ENCODE results near the gene RHOXF1.
"Not testable (repeated sequence)": the region's sequence is repeated elsewhere in the genome, so short reads cannot be mapped to it uniquely, and the experiment has no call there.

The RHOXF1 gene

DNA sequence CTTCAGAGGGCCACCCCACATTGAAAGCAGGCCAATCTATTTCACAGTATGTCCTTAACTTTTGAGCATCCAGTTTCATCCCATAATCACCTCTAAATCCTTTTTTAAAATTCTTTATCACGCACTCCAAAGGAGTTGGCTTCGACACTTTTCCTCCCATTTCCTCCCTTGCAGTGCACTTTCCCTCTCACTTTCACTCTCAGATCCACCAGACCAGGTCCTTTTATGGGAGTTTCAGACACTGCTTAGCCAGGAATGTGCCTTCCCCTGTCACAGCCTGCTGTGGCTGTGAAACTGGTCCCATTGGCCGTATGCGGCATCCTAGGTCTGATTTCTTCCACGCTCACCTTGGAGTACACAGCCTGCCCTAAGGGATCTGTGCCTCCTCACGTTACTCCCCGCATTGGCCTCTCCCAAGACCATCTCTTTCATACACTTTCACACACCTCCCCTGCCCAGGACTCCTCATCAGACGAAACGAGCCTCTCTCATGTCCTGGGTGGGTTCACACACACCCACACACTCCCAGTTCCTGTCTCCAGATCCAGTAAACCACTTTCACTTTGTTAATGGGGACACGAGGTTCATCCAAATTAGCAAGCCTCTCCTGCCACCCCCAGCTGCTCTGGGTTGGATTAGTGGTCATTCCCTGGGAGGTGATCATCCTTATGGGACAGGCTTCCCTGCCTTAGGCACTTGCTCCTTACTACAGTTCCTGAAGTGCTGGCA is 28.3 kb downstream of the RHOXF1 start:
- H3K27me3 ChIP-seq (replicated peaks; ENCODE audit: control insufficient read depth, insufficient read depth, low read length), result no peaks in the 10 kb centered on the region
- no peak overlapping the region for H3K4me3 ChIP-seq (replicated peaks; ENCODE audit: low read depth, low read length)
- TF ChIP-seq, protein P1, sequence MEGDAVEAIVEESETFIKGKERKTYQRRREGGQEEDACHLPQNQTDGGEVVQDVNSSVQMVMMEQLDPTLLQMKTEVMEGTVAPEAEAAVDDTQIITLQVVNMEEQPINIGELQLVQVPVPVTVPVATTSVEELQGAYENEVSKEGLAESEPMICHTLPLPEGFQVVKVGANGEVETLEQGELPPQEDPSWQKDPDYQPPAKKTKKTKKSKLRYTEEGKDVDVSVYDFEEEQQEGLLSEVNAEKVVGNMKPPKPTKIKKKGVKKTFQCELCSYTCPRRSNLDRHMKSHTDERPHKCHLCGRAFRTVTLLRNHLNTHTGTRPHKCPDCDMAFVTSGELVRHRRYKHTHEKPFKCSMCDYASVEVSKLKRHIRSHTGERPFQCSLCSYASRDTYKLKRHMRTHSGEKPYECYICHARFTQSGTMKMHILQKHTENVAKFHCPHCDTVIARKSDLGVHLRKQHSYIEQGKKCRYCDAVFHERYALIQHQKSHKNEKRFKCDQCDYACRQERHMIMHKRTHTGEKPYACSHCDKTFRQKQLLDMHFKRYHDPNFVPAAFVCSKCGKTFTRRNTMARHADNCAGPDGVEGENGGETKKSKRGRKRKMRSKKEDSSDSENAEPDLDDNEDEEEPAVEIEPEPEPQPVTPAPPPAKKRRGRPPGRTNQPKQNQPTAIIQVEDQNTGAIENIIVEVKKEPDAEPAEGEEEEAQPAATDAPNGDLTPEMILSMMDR (IDR thresholded peaks at IDR 0.05; ENCODE audit: insufficient read depth, low read length, poor library complexity, severe bottlenecking), result no peak
- no peaks in the 10 kb centered on the region for H3K36me3 ChIP-seq (ENCODE audit: control insufficient read depth, insufficient read depth, low read length)
- DNase-seq (ENCODE audit: extremely low read depth, insufficient read length), result no peak

DNA sequence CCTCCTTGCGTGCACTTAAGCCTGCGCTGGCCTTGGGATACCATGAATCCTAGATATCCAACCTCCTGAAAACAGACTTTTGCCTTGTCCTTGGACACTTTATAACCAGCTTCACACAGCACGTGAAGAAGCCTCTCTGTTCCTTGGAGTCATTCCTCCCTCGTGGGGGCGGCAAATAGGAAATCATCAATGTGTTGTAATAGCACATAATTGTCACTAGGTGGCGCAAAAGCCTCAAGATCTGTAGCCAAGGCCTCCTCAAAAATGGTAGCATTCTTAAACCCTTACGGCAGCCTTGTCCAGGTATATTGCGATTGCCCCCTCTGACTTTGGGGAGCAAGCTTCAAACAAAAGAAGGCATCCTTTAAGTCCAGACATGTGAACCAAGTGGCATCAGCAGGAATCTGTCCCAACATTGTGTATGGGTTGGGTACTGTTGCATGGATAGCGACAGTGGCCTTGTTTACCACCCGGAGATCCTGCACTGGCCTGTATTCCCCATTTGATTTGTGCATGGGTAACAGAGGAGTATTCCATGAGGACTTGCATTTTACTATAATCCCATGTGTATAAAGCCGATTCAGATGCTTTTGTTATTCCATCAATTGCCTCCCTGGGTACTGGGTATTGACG is 30.0 kb downstream of the RHOXF1 start:
- DNase-seq (ENCODE audit: extremely low read depth, insufficient read length); H3K36me3 ChIP-seq (ENCODE audit: control insufficient read depth, insufficient read depth, low read length): not testable (repeated sequence)

DNA sequence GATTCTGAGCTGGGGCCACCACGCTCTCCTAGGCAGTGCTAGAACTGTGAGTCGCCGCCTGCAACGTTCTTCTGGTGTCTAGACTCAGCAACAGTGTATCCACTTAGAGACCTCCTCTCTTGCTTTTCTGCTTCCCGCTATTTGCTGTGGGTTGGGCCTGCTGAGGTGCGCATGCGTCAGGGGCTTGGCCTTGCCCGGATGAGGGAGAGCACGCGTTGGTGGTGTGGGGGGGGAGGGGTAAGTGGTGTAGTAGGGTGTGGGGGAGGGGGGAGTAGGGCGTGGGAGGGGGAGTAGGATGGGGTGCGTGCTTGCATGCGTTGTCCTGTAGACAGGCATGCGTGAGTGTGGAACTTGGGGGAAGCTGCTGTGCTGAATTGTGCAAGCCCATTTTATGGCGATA is 38.1 kb downstream of the RHOXF1 start, which contains the start of gene RHOXF2B:
Gene RHOXF2B (minus strand): TSS at position 101 of the 400 bp plus-strand sequence. CDS start 138 bp downstream, outside the sequence.
- not testable (repeated sequence) for H3K36me3 ChIP-seq (ENCODE audit: control insufficient read depth, insufficient read depth, low read length); DNase-seq (ENCODE audit: extremely low read depth, insufficient read length); H3K27me3 ChIP-seq (replicated peaks; ENCODE audit: control insufficient read depth, insufficient read depth, low read length); H3K4me3 ChIP-seq (replicated peaks; ENCODE audit: low read depth, low read length)

More for the DNA sequence above, 30.0 kb downstream of the RHOXF1 start:
- not testable (repeated sequence) for H3K27me3 ChIP-seq (replicated peaks; ENCODE audit: control insufficient read depth, insufficient read depth, low read length); H3K4me3 ChIP-seq (replicated peaks; ENCODE audit: low read depth, low read length)

DNA sequence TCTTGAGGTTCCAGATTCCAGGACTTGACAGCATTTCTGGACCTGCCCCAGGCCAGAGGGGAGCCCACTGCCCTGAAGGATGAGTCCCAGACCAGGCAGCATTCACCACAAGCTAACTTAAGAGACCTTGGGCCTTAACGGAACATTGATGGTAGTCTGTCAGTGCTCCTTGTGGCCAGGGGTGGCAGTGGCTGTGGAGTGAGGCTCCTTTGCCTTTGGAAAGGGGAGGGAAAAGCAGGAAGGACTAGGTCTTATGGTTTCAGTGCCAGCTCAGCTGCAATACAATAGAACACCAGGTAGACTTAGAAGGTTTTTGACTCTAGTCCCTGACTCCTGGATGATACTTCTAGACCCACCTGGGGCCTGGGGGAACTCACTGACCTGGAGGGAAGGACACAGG is 49.5 kb downstream of the RHOXF1 start:
- not testable (repeated sequence) for H3K4me3 ChIP-seq (replicated peaks; ENCODE audit: low read depth, low read length); H3K36me3 ChIP-seq (ENCODE audit: control insufficient read depth, insufficient read depth, low read length); H3K27me3 ChIP-seq (replicated peaks; ENCODE audit: control insufficient read depth, insufficient read depth, low read length); DNase-seq (ENCODE audit: extremely low read depth, insufficient read length)

Data from GM06990 (cell line).